ENCODE data around the gene CPAMD8. TPM values are rescaled to one million over a fixed set of nuclear protein-coding genes. Genes with fewer than 3 reads are reported as not detected.
"Not testable (repeated sequence)": the region's sequence is repeated elsewhere in the genome, so short reads cannot be mapped to it uniquely, and the experiment has no call there.

CPAMD8 gene
- total and polyA plus RNA-seq, 9 donors, result 2.4 to 13.0 (median 7.9) TPM

DNA sequence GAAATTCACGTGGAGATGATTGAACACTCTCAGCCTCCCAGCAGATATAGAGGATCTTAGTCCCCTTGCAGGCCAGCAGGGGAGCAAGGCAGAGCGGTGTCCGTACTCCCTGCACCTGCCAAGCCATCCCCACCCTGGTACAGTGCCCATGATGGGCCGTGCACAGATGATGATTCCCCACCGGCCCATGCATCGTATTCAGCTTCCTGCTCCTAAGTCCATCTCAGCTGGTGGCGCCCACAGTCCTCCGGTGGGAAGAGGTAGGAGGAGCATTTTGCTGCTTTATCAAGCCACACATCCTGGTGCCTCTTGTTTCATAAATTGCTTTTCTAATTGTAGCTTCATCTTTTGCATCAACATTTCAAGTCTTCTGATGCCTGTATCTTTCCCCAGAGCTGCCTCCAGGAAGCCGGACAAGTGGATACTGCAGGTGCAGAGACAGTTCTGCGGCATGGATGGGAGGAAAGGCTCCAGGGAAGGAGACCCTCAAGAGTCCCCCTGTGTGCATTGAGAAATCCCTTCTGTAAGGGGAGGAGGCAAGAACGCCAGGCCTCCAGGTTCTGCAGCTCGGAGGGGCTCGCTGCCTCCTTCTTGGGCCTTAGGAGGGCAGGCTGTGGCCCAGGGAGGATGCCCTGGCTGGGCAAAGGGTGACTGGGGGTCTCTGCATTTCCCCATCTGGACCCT lies 82.5 kb downstream of the CPAMD8 start:
- no peaks in the 10 kb centered on the region for H3K4me1 ChIP-seq (ENCODE audit: insufficient read depth)
- no peak for DNase-seq
- H3K27ac ChIP-seq, result no peak overlapping the region
- intact Hi-C loops (cut with DNase I), result no loop called here
- no peaks in the 10 kb centered on the region for H3K36me3 ChIP-seq
- no peaks in the 10 kb centered on the region for H3K9me3 ChIP-seq
- TF ChIP-seq, protein P1, sequence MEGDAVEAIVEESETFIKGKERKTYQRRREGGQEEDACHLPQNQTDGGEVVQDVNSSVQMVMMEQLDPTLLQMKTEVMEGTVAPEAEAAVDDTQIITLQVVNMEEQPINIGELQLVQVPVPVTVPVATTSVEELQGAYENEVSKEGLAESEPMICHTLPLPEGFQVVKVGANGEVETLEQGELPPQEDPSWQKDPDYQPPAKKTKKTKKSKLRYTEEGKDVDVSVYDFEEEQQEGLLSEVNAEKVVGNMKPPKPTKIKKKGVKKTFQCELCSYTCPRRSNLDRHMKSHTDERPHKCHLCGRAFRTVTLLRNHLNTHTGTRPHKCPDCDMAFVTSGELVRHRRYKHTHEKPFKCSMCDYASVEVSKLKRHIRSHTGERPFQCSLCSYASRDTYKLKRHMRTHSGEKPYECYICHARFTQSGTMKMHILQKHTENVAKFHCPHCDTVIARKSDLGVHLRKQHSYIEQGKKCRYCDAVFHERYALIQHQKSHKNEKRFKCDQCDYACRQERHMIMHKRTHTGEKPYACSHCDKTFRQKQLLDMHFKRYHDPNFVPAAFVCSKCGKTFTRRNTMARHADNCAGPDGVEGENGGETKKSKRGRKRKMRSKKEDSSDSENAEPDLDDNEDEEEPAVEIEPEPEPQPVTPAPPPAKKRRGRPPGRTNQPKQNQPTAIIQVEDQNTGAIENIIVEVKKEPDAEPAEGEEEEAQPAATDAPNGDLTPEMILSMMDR (IDR thresholded peaks at IDR 0.05), result no peak
- TF ChIP-seq EP300 (IDR thresholded peaks at IDR 0.05), result no peak
- no peak for TF ChIP-seq POLR2A (IDR thresholded peaks at IDR 0.05)
- H3K4me3 ChIP-seq, result no peak overlapping the region
- no peaks in the 10 kb centered on the region for H3K27me3 ChIP-seq
- WGBS, 3 donors, result 85 to 86% (median 86%) methylated on average over 11 to 13 of the region's 13 CpGs

DNA sequence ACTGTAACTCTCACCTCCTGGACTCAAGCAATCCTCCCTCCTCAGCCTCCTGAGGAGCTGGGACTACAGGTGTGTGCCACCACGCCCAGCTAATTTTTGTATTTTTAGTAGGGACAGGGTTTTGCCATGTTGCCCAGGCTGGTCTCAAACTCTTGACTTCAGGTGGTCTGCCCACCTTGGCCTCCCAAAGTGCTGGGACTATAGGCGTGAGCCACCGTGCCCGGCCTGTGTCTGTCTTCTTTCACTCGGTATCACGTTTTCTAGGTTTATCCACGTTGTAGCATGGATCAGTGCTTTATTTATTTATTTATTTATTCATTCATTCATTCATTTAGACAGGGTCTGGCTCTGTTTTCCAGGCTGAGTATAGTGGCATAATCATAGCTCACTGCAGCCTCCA lies 83.5 kb downstream of the CPAMD8 start:
- H3K36me3 ChIP-seq; H3K4me1 ChIP-seq (ENCODE audit: insufficient read depth); intact Hi-C loops (cut with DNase I); H3K27me3 ChIP-seq; H3K4me3 ChIP-seq; H3K9me3 ChIP-seq; DNase-seq; H3K27ac ChIP-seq: not testable (repeated sequence)
- 94 to 95% (median 95%) methylated on average over 7 of the region's 7 CpGs for WGBS, 3 donors

DNA sequence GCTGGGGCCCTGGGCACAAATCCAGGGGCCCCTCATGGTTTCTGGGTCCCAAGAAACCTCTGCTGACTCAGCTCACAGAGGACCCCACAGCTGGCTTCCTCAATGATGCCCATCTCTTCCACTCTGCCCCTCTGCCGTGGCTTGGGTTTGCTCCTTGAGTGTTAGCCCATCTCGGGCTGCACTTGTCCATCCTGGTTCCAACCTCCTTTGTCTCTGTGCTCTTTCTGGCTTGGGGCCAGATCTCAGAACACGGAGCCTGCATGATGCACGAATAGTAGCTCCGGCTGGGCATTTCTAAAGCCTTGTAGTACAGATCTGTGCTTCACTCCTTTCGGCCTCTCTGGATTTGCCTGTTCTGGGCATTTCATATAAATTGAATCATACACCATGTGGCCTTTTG lies 84.0 kb downstream of the CPAMD8 start:
- DNase-seq, result no peak
- TF ChIP-seq, protein P1 (IDR thresholded peaks at IDR 0.05), result no peak
- TF ChIP-seq EP300 (IDR thresholded peaks at IDR 0.05), result no peak
- no peak for TF ChIP-seq POLR2A (IDR thresholded peaks at IDR 0.05)
- WGBS, 3 donors, result 70 to 78% (median 74%) methylated on average over 6 of the region's 6 CpGs
- Histone ChIP-seq H3K4me3 (no peak overlapping the region), H3K36me3 (no peaks in the 10 kb centered on the region), H3K4me1 (ENCODE audit: insufficient read depth) (no peaks in the 10 kb centered on the region), H3K9me3 (no peaks in the 10 kb centered on the region), H3K27ac (no peak overlapping the region), H3K27me3 (no peaks in the 10 kb centered on the region)
- intact Hi-C loops (cut with DNase I), result no loop called here

DNA sequence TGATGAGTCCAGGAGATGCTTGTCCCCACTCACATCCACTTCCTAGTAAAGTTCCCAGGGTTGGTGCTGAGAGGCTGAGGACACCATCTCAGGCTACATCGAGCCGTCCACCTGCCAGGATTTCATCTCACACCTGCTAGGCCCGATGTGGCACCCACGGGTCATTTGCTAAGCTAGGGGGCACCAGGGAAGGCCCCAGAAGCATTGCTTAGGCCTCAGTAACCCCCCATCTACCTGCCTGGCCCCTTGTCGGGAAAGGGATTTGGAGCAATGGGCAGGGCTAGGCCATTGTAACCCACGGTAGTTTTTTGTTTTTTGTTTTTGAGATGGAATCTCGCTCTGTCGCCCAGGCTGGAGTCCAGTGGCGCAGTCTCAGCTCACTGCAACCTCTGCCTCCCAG lies 86.0 kb downstream of the CPAMD8 start:
- Histone ChIP-seq H3K9me3 (no peaks in the 10 kb centered on the region), H3K27ac (no peak overlapping the region), H3K36me3 (no peaks in the 10 kb centered on the region), H3K27me3 (no peaks in the 10 kb centered on the region), H3K4me1 (ENCODE audit: insufficient read depth) (no peaks in the 10 kb centered on the region), H3K4me3 (no peak overlapping the region)
- 83 to 89% (median 89%) methylated on average over 9 of the region's 9 CpGs for WGBS, 3 donors
- no peak for DNase-seq
- no peak for TF ChIP-seq EP300 (IDR thresholded peaks at IDR 0.05)
- TF ChIP-seq POLR2A (IDR thresholded peaks at IDR 0.05), result no peak
- TF ChIP-seq, protein P1 (IDR thresholded peaks at IDR 0.05), result no peak
- intact Hi-C loops (cut with DNase I), result no loop called here

DNA sequence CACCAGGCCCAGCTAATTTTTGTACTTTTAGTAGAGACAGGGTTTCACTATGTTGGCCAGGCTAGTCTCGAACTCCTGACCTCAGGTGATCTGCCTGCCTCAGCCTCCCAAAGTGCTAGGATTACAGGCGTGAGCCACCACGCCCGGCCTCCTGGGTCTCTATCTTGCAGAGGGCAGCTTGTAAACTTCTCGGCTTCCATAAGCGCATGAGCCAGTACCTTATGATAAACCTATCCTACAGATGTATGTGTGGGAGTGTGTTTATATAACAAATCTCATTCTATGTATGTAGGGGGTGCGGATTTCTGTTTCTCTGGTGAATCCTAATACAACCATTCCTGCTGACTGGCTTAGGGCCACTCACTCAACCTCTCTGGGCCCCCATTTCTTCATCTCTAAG lies 86.5 kb downstream of the CPAMD8 start:
- H3K36me3 ChIP-seq; H3K4me1 ChIP-seq (ENCODE audit: insufficient read depth); intact Hi-C loops (cut with DNase I); H3K9me3 ChIP-seq; H3K4me3 ChIP-seq; H3K27me3 ChIP-seq; H3K27ac ChIP-seq; DNase-seq: not testable (repeated sequence)
- 93 to 96% (median 93%) methylated on average over 7 of the region's 7 CpGs for WGBS, 3 donors

Data from ovary (tissue), 9 donors.